ENCODE results near the gene CNTNAP5.

DNA sequence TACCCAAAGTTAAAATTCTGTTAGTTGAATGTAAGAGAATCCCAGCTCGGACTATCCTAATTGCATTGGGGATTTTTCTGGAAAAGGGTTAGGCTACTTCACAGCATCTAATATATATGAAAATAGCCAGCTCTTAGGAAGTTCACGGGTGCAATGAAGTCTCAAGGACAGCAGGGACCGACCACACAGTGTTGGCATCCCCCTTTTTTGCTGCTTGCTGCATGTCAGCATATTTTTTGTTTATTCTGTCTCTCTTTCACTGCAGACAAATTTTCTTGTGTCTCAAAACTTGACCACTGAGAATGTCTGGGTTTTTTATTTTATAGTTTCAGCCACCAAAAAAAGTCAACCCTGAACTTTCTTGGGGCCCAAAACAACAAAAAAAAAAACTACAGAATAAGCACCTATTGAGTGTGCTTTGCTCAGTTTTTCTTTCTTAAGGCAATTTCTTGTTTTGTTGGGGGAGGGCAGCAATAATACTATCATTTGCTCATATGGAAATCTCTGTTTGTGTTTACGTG is 535.6 kb downstream of the CNTNAP5 start:
- TF ChIP-seq CTCF (IDR thresholded peaks at IDR 0.05) (no peak), POLR2A (IDR thresholded peaks at IDR 0.05) (no peak)
